GM12892 (cell line): ENCODE data around the gene PRKD3.

Source experiments
- POLR2A ChIP-seq: IDR thresholded peaks from 2 replicates; pipeline ENCODE4 v1.6.1; 2011; ENCODE audit warnings: low read depth, low read length, control low read depth
- POLR2AphosphoS5 ChIP-seq: IDR thresholded peaks from 2 replicates; pipeline ENCODE4 v1.6.1; 2011; ENCODE audit warnings: low read depth, low read length, control low read depth
- TAF1 ChIP-seq: IDR thresholded peaks from 2 replicates; pipeline ENCODE4 v1.6.1; 2011; ENCODE audit warnings: low read depth, mild to moderate bottlenecking, control low read depth, low read length, borderline replicate concordance

- TF ChIP-seq POLR2A (no peak), POLR2AphosphoS5 (no peak), TAF1 (no peak)
Measured at GRCh38 chr2:37302701-37303252, 21.9 kb downstream of the PRKD3 start.
